Measurements from ENCODE around the gene EBP. TPM values are rescaled to one million over a fixed set of nuclear protein-coding genes. Genes with fewer than 3 reads are reported as not detected.
"Not testable (repeated sequence)": the region's sequence is repeated elsewhere in the genome, so short reads cannot be mapped to it uniquely, and the experiment has no call there.

The EBP gene
- total RNA-seq, 1 donor, result 45.6 TPM

DNA sequence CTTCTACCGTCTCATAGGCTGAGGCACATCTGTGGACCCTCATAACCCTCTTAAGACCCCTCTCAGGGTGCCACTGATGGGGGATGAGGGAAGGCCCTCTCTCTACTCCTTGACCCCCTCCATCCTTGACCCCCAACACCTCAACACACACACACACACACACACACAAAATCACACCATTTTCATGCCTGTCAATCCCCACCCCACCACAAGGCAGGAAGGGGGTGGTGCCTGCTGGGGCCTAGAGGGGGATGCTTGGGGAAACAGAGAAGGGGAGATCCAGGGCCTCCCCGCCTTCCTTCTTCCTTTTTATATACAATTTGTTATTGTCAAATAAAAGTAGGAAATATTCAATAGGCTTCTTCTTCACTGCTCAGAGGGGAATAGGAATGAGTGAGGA is 1.2 kb upstream of the EBP start:
- no peaks in the 10 kb centered on the region for H3K27me3 ChIP-seq (ENCODE audit: insufficient read depth, low read length)
- no peaks in the 10 kb centered on the region for H4K20me1 ChIP-seq (ENCODE audit: insufficient read depth, low read length)
- DNase-seq (ENCODE audit: insufficient read length, low spot score, missing footprints), result peak; percentile 65
- no peaks in the 10 kb centered on the region for H3K9me3 ChIP-seq (ENCODE audit: low read depth, low read length)
- H3K4me3 ChIP-seq (ENCODE audit: insufficient read depth, low read length), result no peak overlapping the region
- no peak overlapping the region for H3K4me2 ChIP-seq (ENCODE audit: insufficient read depth, low read length)
- TF ChIP-seq, protein P1, sequence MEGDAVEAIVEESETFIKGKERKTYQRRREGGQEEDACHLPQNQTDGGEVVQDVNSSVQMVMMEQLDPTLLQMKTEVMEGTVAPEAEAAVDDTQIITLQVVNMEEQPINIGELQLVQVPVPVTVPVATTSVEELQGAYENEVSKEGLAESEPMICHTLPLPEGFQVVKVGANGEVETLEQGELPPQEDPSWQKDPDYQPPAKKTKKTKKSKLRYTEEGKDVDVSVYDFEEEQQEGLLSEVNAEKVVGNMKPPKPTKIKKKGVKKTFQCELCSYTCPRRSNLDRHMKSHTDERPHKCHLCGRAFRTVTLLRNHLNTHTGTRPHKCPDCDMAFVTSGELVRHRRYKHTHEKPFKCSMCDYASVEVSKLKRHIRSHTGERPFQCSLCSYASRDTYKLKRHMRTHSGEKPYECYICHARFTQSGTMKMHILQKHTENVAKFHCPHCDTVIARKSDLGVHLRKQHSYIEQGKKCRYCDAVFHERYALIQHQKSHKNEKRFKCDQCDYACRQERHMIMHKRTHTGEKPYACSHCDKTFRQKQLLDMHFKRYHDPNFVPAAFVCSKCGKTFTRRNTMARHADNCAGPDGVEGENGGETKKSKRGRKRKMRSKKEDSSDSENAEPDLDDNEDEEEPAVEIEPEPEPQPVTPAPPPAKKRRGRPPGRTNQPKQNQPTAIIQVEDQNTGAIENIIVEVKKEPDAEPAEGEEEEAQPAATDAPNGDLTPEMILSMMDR (IDR thresholded peaks at IDR 0.05; ENCODE audit: extremely low read depth, low read depth, low read length), result no peak
- H3K36me3 ChIP-seq (ENCODE audit: insufficient read depth, low read length), result peaks cover 11% of the 10 kb centered on the region
- no peak overlapping the region for H3K27ac ChIP-seq (ENCODE audit: low read depth, low read length)
- H3K4me1 ChIP-seq (ENCODE audit: insufficient read depth, low read length), result no peaks in the 10 kb centered on the region
- H2AFZ ChIP-seq (ENCODE audit: low read length), result no peak overlapping the region
- peaks cover 11% of the 10 kb centered on the region for H3K79me2 ChIP-seq (ENCODE audit: insufficient read depth, low read length)

DNA sequence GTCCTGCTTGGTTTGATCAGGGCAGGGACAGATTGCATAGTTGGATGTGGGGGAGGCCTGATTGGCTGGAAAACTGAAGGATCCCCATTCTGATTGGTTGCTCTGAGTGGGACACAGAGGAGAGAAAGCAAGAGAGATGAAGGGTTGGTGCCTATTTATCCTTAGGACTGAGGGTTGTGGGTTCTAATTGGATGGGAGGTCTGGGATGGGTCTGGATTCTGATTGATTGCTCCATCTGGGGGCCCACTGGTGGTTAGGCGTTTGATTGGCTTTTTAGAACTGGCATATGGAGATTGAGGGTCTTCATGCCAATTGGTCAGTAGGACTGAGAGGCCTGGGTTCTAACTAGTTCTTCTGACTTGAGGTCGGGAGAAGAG is 644 bp upstream of the EBP start:
- Histone ChIP-seq H3K27me3 (ENCODE audit: insufficient read depth, low read length) (no peaks in the 10 kb centered on the region), H4K20me1 (ENCODE audit: insufficient read depth, low read length) (no peaks in the 10 kb centered on the region), H3K36me3 (ENCODE audit: insufficient read depth, low read length) (peaks cover 10% of the 10 kb centered on the region), H2AFZ (ENCODE audit: low read length) (peak overlapping the region; percentile 72), H3K4me3 (ENCODE audit: insufficient read depth, low read length) (peak overlapping the region; percentile 77), H3K9me3 (ENCODE audit: low read depth, low read length) (no peaks in the 10 kb centered on the region), H3K27ac (ENCODE audit: low read depth, low read length) (no peak overlapping the region), H3K4me1 (ENCODE audit: insufficient read depth, low read length) (no peaks in the 10 kb centered on the region), H3K79me2 (ENCODE audit: insufficient read depth, low read length) (peaks cover 11% of the 10 kb centered on the region), H3K4me2 (ENCODE audit: insufficient read depth, low read length) (peak overlapping the region; percentile 85)
- TF ChIP-seq, protein P1 (IDR thresholded peaks at IDR 0.05; ENCODE audit: extremely low read depth, low read depth, low read length), result no peak
- DNase-seq (ENCODE audit: insufficient read length, low spot score, missing footprints), result no peak

DNA sequence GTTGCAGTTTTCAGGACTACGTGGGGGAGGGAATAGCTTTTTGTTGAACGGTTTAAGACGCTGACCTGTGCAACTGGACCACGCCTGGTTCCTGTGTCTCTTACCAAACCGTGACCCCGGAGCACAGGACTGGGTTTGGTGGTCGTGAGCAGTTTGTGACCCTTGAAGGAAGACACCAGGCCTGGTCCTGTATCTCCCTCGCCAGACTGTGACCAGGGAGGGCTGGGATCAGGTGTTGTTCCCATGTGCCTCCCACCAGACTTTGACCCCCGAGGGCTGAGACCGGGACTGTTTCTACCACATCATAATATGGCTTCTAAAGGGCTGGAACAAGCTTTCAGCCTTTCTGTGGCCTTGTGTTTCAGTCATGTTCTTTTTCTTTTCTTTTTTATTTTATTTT is 683 bp downstream of the EBP start:
- Histone ChIP-seq H3K9me3 (ENCODE audit: low read depth, low read length) (no peaks in the 10 kb centered on the region), H3K36me3 (ENCODE audit: insufficient read depth, low read length) (peaks cover 13% of the 10 kb centered on the region), H3K4me1 (ENCODE audit: insufficient read depth, low read length) (no peaks in the 10 kb centered on the region), H3K4me2 (ENCODE audit: insufficient read depth, low read length) (peak overlapping the region; percentile 85), H3K79me2 (ENCODE audit: insufficient read depth, low read length) (peaks cover 11% of the 10 kb centered on the region), H2AFZ (ENCODE audit: low read length) (peak overlapping the region; percentile 63), H3K4me3 (ENCODE audit: insufficient read depth, low read length) (peak overlapping the region; percentile 77), H4K20me1 (ENCODE audit: insufficient read depth, low read length) (no peaks in the 10 kb centered on the region), H3K27ac (ENCODE audit: low read depth, low read length) (peak overlapping the region; percentile 63), H3K27me3 (ENCODE audit: insufficient read depth, low read length) (no peaks in the 10 kb centered on the region)
- TF ChIP-seq, protein P1 (IDR thresholded peaks at IDR 0.05; ENCODE audit: extremely low read depth, low read depth, low read length), result no peak
- no peak for DNase-seq (ENCODE audit: insufficient read length, low spot score, missing footprints)

DNA sequence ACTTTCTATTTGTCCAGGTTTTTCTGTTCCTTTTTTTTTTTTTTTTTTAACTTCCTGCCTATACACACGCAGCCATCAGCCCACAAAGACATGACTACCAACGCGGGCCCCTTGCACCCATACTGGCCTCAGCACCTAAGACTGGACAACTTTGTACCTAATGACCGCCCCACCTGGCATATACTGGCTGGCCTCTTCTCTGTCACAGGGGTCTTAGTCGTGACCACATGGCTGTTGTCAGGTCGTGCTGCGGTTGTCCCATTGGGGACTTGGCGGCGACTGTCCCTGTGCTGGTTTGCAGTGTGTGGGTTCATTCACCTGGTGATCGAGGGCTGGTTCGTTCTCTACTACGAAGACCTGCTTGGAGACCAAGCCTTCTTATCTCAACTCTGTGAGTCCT is 2.1 kb downstream of the EBP start:
- Histone ChIP-seq H3K27ac (ENCODE audit: low read depth, low read length) (no peak overlapping the region), H3K4me3 (ENCODE audit: insufficient read depth, low read length) (no peak overlapping the region), H3K4me1 (ENCODE audit: insufficient read depth, low read length) (no peaks in the 10 kb centered on the region), H4K20me1 (ENCODE audit: insufficient read depth, low read length) (no peaks in the 10 kb centered on the region), H3K9me3 (ENCODE audit: low read depth, low read length) (no peaks in the 10 kb centered on the region), H3K36me3 (ENCODE audit: insufficient read depth, low read length) (peaks cover 14% of the 10 kb centered on the region), H2AFZ (ENCODE audit: low read length) (no peak overlapping the region), H3K4me2 (ENCODE audit: insufficient read depth, low read length) (no peak overlapping the region), H3K79me2 (ENCODE audit: insufficient read depth, low read length) (peaks cover 11% of the 10 kb centered on the region), H3K27me3 (ENCODE audit: insufficient read depth, low read length) (no peaks in the 10 kb centered on the region)
- DNase-seq (ENCODE audit: insufficient read length, low spot score, missing footprints), result no peak
- TF ChIP-seq, protein P1 (IDR thresholded peaks at IDR 0.05; ENCODE audit: extremely low read depth, low read depth, low read length), result no peak

DNA sequence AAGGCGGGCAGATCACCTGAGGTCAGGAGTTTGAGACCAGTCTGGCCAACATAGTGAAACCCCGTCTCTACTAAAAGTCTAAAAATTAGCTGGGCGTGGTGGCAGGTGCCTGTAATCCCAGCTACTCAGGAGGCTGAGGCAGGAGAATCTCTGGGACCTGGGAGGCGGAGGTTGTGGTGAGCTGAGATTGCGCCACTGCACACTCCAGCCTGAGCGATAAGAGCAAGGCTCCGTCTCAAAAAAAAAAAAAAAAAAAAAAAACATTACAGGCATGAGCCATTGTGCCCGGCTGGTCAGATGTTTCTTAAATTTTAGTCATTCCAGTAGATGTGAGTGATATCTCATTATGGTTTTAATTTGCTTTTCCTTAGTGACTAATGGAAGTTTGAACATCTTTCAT is 4.2 kb downstream of the EBP start:
- not testable (repeated sequence) for H3K4me3 ChIP-seq (ENCODE audit: insufficient read depth, low read length); H3K4me1 ChIP-seq (ENCODE audit: insufficient read depth, low read length); H3K4me2 ChIP-seq (ENCODE audit: insufficient read depth, low read length); H3K27me3 ChIP-seq (ENCODE audit: insufficient read depth, low read length); H3K27ac ChIP-seq (ENCODE audit: low read depth, low read length); DNase-seq (ENCODE audit: insufficient read length, low spot score, missing footprints); H4K20me1 ChIP-seq (ENCODE audit: insufficient read depth, low read length); H3K9me3 ChIP-seq (ENCODE audit: low read depth, low read length); H2AFZ ChIP-seq (ENCODE audit: low read length)
- H3K79me2 ChIP-seq (ENCODE audit: insufficient read depth, low read length), result peaks cover 11% of the 10 kb centered on the region
- H3K36me3 ChIP-seq (ENCODE audit: insufficient read depth, low read length), result peaks cover 14% of the 10 kb centered on the region
